Thymus (tissue), 11 donors: ENCODE measurements around the gene ESR2. TPM values are rescaled to one million over a fixed set of nuclear protein-coding genes. Genes with fewer than 3 reads are reported as not detected.
"Not testable (repeated sequence)": the region's sequence is repeated elsewhere in the genome, so short reads cannot be mapped to it uniquely, and the experiment has no call there.

Source experiments
- DNase-seq, 9 donors: peaks; one replicate each; pipeline ENCODE4 v3.0.0-alpha.2; 2013; ENCODE audit warnings: low spot score in 9 of 9, low read depth in 6 of 9, missing footprints in 1 of 9
- H3K27ac ChIP-seq, 2 donors: one replicate each; pipeline ENCODE4 v1.5.1; 2013; ENCODE audit warnings: control low read depth in 1 of 2, low read depth in 1 of 2, low read length in 1 of 2, mild to moderate bottlenecking in 1 of 2, moderate library complexity in 1 of 2
- H3K27me3 ChIP-seq, 2 donors: one replicate each; pipeline ENCODE4 v1.5.1; 2013; ENCODE audit warnings: low read length in 1 of 2; ENCODE audit not compliant: control insufficient read depth in 2 of 2, insufficient read depth in 1 of 2
- H3K36me3 ChIP-seq, 2 donors: one replicate each; pipeline ENCODE4 v1.5.1; 2013; ENCODE audit warnings: low read length in 1 of 2, mild to moderate bottlenecking in 1 of 2, moderate library complexity in 1 of 2; ENCODE audit not compliant: control insufficient read depth in 2 of 2, insufficient read depth in 2 of 2
- H3K4me1 ChIP-seq, 2 donors: one replicate each; pipeline ENCODE4 v1.5.1; 2013; ENCODE audit warnings: low read length in 2 of 2; ENCODE audit not compliant: control insufficient read depth in 2 of 2, insufficient read depth in 2 of 2
- H3K4me3 ChIP-seq, 2 donors: one replicate each; pipeline ENCODE4 v1.5.1; 2013; ENCODE audit warnings: low read length in 2 of 2, control low read depth in 1 of 2, mild to moderate bottlenecking in 1 of 2
- H3K9me3 ChIP-seq, 2 donors: one replicate each; pipeline ENCODE4 v1.5.1; 2013; ENCODE audit warnings: low read length in 1 of 2, mild to moderate bottlenecking in 1 of 2; ENCODE audit not compliant: control insufficient read depth in 2 of 2, insufficient read depth in 1 of 2
- WGBS: extraction: QIAGEN DNeasy Blood & Tissue Kit; methylation state at CpG from one replicate; pipeline ENCODE4 v1.1.7; 2013; 5-methylcytosine and 5-hydroxymethylcytosine counted together
- polyA plus RNA-seq: library from polyadenylated mRNA; stranded (reverse); fragments of 200-250 nt; gene quantifications from one replicate; pipeline ENCODE4 v1.2.3, GENCODE V29; 2013
- total RNA-seq: library from RNA; stranded (reverse); fragments of 120-200 nt; gene quantifications from one replicate; pipeline ENCODE4 v1.2.4, GENCODE V29; 2013
- donor health status: healthy.

The ESR2 gene
- total and polyA plus RNA-seq, 2 donors: 0.52 to 2.3 TPM

DNA sequence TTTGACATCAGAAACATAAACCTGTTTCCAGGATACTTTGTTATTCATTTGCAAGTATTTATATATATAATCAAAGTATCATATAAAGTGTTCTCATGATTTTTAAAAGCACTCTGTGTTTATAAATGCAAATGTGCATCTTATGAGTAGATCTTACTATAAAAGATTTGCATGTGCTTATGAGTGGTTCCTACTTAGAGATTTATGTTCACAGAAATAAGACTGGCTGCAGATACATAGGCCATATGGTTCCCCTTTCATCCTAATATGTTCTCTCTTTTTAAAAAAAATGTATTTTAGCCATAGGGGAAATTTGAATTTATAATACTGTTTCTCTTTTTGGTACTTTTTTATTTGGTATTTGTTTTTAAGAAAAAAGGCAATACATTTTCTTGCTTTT lies 174.2 kb downstream of the ESR2 start:
- DNase-seq: no peak
- no peak overlapping the region for H3K4me3 ChIP-seq
- no peak overlapping the region for H3K27ac ChIP-seq
- H3K4me1 ChIP-seq: no peaks in the 10 kb centered on the region
- peaks cover 2 to 26% of the 10 kb centered on the region in 2 donors for H3K36me3 ChIP-seq
- no peaks in the 10 kb centered on the region for H3K27me3 ChIP-seq
- H3K9me3 ChIP-seq: no peaks in the 10 kb centered on the region

- peaks cover 0 to 4% of the 10 kb centered on the region in 2 donors for H3K4me1 ChIP-seq
- peaks cover 2 to 26% of the 10 kb centered on the region in 2 donors for H3K36me3 ChIP-seq
Measured at GRCh38 chr14:64119500-64119899, 174.7 kb downstream of the ESR2 start.

GRCh38 chr14:64118892-64119291 lies 175.3 kb downstream of the ESR2 start:
- WGBS: 99% methylated on average over 2 of the region's 2 CpGs
- H3K36me3 ChIP-seq: peaks cover 2 to 23% of the 10 kb centered on the region in 2 donors
- H3K4me1 ChIP-seq: peaks cover 0 to 9% of the 10 kb centered on the region in 2 donors
- H3K27me3 ChIP-seq: no peaks in the 10 kb centered on the region
- no peaks in the 10 kb centered on the region for H3K9me3 ChIP-seq
- no peak for DNase-seq
- H3K4me3 ChIP-seq: no peak overlapping the region
- H3K27ac ChIP-seq: no peak overlapping the region

More at GRCh38 chr14:64119500-64119899, 174.7 kb downstream of the ESR2 start:
- no peak for DNase-seq
- no peak overlapping the region for H3K27ac ChIP-seq
- no peak overlapping the region for H3K4me3 ChIP-seq
- over 99% methylated on average over 2 of the region's 2 CpGs for WGBS
- H3K27me3 ChIP-seq: no peaks in the 10 kb centered on the region
- no peaks in the 10 kb centered on the region for H3K9me3 ChIP-seq

DNA sequence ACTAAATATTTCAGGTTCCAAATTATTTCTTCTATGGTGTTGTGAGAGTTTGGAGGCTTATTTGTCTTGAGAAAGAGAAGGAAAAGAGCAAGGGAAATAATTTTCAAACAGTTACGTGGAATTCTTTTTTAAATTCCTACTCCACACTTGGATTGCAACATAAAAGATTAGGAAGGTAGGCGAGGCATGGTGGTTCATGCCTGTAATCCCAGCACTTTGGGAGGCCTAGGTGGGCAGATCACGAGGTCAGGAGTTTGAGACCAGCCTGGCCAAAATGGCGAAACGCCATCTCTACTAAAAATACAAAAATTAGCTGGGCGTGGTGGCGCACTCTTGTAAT lies 175.8 kb downstream of the ESR2 start:
- WGBS: 98% methylated on average over 7 of the region's 7 CpGs
- not testable (repeated sequence) for H3K4me3 ChIP-seq, H3K27me3 ChIP-seq, H3K4me1 ChIP-seq, H3K27ac ChIP-seq, H3K9me3 ChIP-seq, DNase-seq
- H3K36me3 ChIP-seq: peaks cover 2 to 24% of the 10 kb centered on the region in 2 donors

GRCh38 chr14:64117671-64118402 lies 176.3 kb downstream of the ESR2 start:
- no peak for DNase-seq
- Histone ChIP-seq H3K4me1 (peaks cover 0 to 13% of the 10 kb centered on the region in 2 donors), H3K9me3 (no peaks in the 10 kb centered on the region), H3K4me3 (no peak overlapping the region), H3K36me3 (peaks cover 5 to 21% of the 10 kb centered on the region in 2 donors), H3K27me3 (no peaks in the 10 kb centered on the region), H3K27ac (no peak overlapping the region)
- 96% methylated on average over 11 of the region's 11 CpGs for WGBS

- 88% methylated on average over 6 of the region's 6 CpGs for WGBS
Measured at GRCh38 chr14:64115401-64115800, 178.8 kb downstream of the ESR2 start.

DNA sequence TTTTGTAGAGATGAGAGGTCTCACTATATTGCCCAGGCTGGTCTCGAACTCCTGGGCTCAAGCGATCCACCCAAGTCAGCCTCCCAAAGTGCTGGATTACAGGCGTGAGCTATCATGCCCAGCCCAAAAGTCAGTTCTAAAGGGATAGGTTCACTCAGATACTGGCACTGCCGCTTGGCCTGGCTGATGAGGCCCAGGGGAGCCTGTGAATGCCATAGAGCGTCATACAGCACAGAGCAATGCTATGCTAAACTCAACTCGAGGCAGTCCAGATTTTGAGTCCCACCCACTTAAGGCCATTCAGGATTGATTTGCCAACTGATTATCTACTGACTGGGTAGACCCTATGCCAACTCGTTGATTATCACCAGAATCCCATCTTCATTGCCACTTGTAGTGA lies 179.4 kb downstream of the ESR2 start:
- 98% methylated on average over 7 of the region's 7 CpGs for WGBS
- peak overlapping the region; percentile 21 to 70 for H3K27ac ChIP-seq
- no peaks in the 10 kb centered on the region for H3K9me3 ChIP-seq
- DNase-seq: no peak
- no peaks in the 10 kb centered on the region for H3K27me3 ChIP-seq
- H3K4me1 ChIP-seq: peaks cover 0 to 13% of the 10 kb centered on the region in 2 donors
- H3K36me3 ChIP-seq: peaks cover 5 to 8% of the 10 kb centered on the region in 2 donors
- H3K4me3 ChIP-seq: no peak overlapping the region

More at GRCh38 chr14:64115401-64115800, 178.8 kb downstream of the ESR2 start:
- Histone ChIP-seq H3K27me3 (no peaks in the 10 kb centered on the region), H3K4me3 (no peak overlapping the region), H3K9me3 (no peaks in the 10 kb centered on the region), H3K4me1 (peaks cover 0 to 13% of the 10 kb centered on the region in 2 donors), H3K36me3 (peaks cover 5 to 8% of the 10 kb centered on the region in 2 donors), H3K27ac (no peak overlapping the region)
- DNase-seq: no peak

GRCh38 chr14:64114166-64114565 lies 180.0 kb downstream of the ESR2 start:
- WGBS: 84% methylated on average over 9 of the region's 9 CpGs
- Histone ChIP-seq H3K9me3 (no peaks in the 10 kb centered on the region), H3K27ac (peak overlapping the region; percentile 48 to 70), H3K27me3 (no peaks in the 10 kb centered on the region), H3K36me3 (peaks cover 5 to 8% of the 10 kb centered on the region in 2 donors), H3K4me1 (peaks cover 0 to 13% of the 10 kb centered on the region in 2 donors), H3K4me3 (no peak overlapping the region)
- DNase-seq: peak in 2 of 9 donors; percentile 8 to 21

- H3K27me3 ChIP-seq: no peaks in the 10 kb centered on the region
- no peaks in the 10 kb centered on the region for H3K9me3 ChIP-seq
- H3K4me1 ChIP-seq: peaks cover 0 to 13% of the 10 kb centered on the region in 2 donors
- H3K36me3 ChIP-seq: peaks cover 5 to 11% of the 10 kb centered on the region in 2 donors
- 83% methylated on average over 17 of the region's 17 CpGs for WGBS
- DNase-seq: peak in 6 of 9 donors; percentile 2 to 46 (median 19)
- H3K27ac ChIP-seq: peak overlapping the region; percentile 70 to 71
- H3K4me3 ChIP-seq: peak overlapping the region in 1 of 2 donors; percentile 38
Measured at GRCh38 chr14:64112867-64113678, 181.1 kb downstream of the ESR2 start.
